Right cardiac atrium (tissue), 5 donors: ENCODE data around the gene TSPAN8. TPM values are rescaled to one million over a fixed set of nuclear protein-coding genes. Genes with fewer than 3 reads are reported as not detected.
"Not testable (repeated sequence)": the region's sequence is repeated elsewhere in the genome, so short reads cannot be mapped to it uniquely, and the experiment has no call there.

Experiments
- ATAC-seq, 2 donors: fragments of 200-7000 bp; cut with Tn5 transposase; one replicate each; pipeline versions ENCODE4 v1.8.0 to v1.9.1; 2020; ENCODE audit warnings: moderate library complexity in 2 of 2, mild to moderate bottlenecking in 1 of 2
- DNase-seq, 3 donors: peaks; one replicate each; pipeline ENCODE4 v3.0.0-alpha.2; 2020
- H3K27ac ChIP-seq: one replicate; pipeline ENCODE4 v1.5.1; 2013; ENCODE audit warnings: mild to moderate bottlenecking, low read length, control low read depth, moderate library complexity
- H3K27me3 ChIP-seq: one replicate; pipeline ENCODE4 v1.6.1; 2013; ENCODE audit not compliant: control insufficient read depth, insufficient read depth
- H3K4me1 ChIP-seq: one replicate; pipeline ENCODE4 v1.6.1; 2013; ENCODE audit warnings: low read length; ENCODE audit not compliant: control insufficient read depth, insufficient read depth
- H3K4me3 ChIP-seq: one replicate; pipeline ENCODE4 v1.5.1; 2013; ENCODE audit warnings: low read length, control low read depth
- H3K9me3 ChIP-seq: one replicate; pipeline ENCODE4 v1.6.1; 2013; ENCODE audit warnings: low read length; ENCODE audit not compliant: control insufficient read depth
- WGBS: extraction: QIAGEN DNeasy Blood & Tissue Kit; methylation state at CpG from one replicate; pipeline ENCODE4 v1.1.7; 2013; 5-methylcytosine and 5-hydroxymethylcytosine counted together
- intact Hi-C, 4 donors: fragments of 100-400 bp; cut with DNase I; formaldehyde crosslinking; loops; one replicate each; pipeline versions ENCODE4 v1.11.0 to v1.14.0; 2022 to 2023
- polyA plus RNA-seq: library from polyadenylated mRNA; stranded (reverse); fragments of 200-250 nt; gene quantifications from one replicate; pipeline ENCODE4 v1.2.3, GENCODE V29; 2013
- total RNA-seq, 4 donors: library from RNA; stranded (reverse); fragmentation: NEBNext Ultra II Directional; extraction: Animal tissue kit (Norgen Biotek cat#: 25700); gene quantifications; one replicate each; pipeline ENCODE4 v1.2.1, GENCODE V29; 2021
- donor health status: healthy with polysubstance abuse.
- donor health status: DM: no; HTN: yes; CAD: no.
- donor health status: DM: no; HTN: no; CAD: no.
- donor health status: DM: no; HTN: yes; CAD: no; lungs with severe emphysema.
- donor health status: DM: yes; HTN: yes; CAD: no.

The TSPAN8 gene
- total and polyA plus RNA-seq, 5 donors, result 1.5 to 5.5 (median 2.7) TPM

DNA sequence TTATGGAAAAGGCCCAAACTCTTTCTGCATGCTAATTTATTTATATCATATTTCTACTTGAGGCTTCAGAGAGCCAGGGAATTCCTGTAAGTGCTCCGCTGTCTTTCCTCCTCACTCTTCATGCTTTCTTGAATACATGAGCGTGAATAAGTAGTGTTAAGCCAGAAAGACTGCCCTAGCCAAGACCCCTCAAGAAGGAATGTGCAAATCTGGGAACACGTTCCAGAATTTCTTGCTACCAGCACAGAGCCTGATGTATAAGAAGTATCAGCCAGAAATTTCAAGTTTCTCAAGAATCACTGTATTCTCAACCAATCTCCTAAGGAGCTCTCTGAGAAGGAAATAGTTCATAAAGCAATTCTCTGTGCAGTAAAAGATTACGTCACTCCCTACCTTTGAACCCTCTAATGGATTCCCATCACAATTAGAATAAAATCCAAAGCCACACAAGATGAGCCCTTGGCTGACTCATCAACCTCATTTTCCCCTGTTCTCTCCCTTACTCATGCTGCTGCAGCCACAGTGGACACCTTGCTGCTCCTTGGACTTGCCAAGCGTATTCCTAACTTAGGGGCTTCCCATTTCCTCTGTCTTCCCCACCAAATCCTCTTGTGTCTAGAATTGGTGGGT is 6.9 kb upstream of the TSPAN8 start:
- intact Hi-C loops, result no loop called here

DNA sequence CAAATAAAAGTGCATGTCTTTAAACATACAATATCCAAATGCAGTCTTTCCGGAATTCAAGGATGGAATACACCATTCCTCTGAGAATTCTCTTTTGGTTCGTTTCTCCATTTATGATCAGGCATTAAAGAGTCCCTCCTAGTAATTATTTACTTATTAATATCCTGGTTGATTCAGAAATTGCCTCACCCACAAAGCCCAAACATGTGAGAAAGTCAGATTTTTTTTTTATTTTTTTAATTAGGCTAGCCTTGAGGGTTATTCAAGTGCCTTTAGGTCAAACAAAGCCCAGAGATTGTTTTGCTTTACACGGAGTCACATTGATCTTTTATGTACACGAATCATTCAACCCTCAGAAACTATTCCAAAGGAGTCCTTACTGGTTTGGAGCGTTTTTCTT is 6.4 kb upstream of the TSPAN8 start:
- no peak for DNase-seq
- no peak for ATAC-seq
- Histone ChIP-seq H3K4me1 (no peaks in the 10 kb centered on the region), H3K9me3 (no peaks in the 10 kb centered on the region), H3K4me3 (no peak overlapping the region), H3K27me3 (no peaks in the 10 kb centered on the region), H3K27ac (no peak overlapping the region)
- 60% methylated on average over 5 of the region's 5 CpGs for WGBS
- intact Hi-C loops, result no loop called here

More for the DNA sequence above, 6.9 kb upstream of the TSPAN8 start:
- DNase-seq, result no peak
- H3K4me1 ChIP-seq, result no peaks in the 10 kb centered on the region
- ATAC-seq, result peak in 1 of 2 donors; percentile 85
- WGBS, result 65% methylated on average over 5 of the region's 5 CpGs
- H3K4me3 ChIP-seq, result no peak overlapping the region
- H3K27me3 ChIP-seq, result no peaks in the 10 kb centered on the region
- no peak overlapping the region for H3K27ac ChIP-seq
- no peaks in the 10 kb centered on the region for H3K9me3 ChIP-seq

DNA sequence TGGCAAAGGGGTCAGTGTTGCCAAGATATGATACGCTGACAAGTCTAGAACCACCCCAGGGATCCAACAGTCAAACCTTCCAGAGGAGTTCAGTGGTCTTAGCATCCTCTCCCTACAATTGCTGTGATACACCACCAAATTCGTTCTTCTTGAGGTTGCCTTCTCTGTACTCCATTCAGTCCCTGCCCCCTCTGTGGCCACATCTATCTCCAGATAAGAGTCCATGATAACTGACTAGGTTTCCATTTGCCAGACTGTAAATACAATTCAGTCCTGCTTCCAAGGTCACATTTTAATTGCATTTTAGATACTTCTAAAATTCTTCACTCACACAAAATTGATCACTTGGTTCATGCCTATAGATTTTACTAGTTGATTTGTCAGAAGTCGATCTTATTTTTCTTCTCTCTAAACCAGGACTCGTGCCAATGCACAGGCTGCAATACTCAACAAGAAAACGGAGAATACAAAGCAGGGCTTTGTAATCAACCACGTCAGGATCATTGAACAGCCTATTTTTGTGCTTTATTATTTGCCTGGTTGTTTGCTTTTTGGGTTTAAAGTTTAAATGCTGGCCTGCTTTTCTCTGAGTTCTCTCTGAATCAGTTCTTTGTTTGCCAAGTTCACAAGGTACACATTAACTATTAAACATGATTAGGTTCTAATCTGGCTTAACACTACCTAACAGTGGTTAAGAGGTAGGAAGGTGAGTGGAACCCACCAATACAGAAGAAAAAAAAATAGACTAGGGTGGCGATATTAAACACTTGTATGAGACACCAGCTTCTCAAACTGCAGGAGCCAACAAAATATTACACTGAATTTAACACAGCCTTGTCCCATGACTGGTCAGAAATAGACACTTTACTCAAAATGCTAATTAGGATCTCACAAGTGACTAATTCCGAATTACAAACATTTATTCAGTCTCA is 5.3 kb upstream of the TSPAN8 start:
- 64% methylated on average over 8 of the region's 8 CpGs for WGBS
- ATAC-seq, result no peak
- no peak overlapping the region for H3K27ac ChIP-seq
- intact Hi-C loops, result no loop called here
- H3K4me1 ChIP-seq, result no peaks in the 10 kb centered on the region
- no peaks in the 10 kb centered on the region for H3K9me3 ChIP-seq
- no peak overlapping the region for H3K4me3 ChIP-seq
- DNase-seq, result no peak
- H3K27me3 ChIP-seq, result no peaks in the 10 kb centered on the region

DNA sequence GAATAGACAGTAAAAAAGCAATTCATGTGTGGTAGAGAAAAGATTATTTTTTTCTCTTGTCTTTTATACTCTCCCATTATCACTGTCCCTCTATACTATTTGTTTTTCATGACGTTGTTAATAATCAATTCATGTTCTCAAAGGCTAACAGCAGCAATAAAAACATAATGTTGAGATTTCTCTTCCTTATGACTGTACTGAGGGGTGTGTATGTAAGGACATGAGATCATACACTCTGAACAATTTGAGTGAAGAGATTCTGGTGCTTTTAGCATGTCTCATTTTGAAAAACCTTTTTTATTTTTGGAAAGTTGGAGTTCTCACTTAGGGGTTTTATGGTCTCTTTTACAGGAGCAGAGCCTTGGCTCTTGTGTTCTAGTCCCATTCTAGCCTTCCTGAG is 3.8 kb upstream of the TSPAN8 start:
- Histone ChIP-seq H3K4me1 (no peaks in the 10 kb centered on the region), H3K27me3 (no peaks in the 10 kb centered on the region), H3K27ac (no peak overlapping the region), H3K4me3 (no peak overlapping the region), H3K9me3 (no peaks in the 10 kb centered on the region)
- no peak for ATAC-seq
- DNase-seq, result no peak
- intact Hi-C loops, result no loop called here
- 53% methylated on average over 1 of the region's 1 CpG for WGBS

DNA sequence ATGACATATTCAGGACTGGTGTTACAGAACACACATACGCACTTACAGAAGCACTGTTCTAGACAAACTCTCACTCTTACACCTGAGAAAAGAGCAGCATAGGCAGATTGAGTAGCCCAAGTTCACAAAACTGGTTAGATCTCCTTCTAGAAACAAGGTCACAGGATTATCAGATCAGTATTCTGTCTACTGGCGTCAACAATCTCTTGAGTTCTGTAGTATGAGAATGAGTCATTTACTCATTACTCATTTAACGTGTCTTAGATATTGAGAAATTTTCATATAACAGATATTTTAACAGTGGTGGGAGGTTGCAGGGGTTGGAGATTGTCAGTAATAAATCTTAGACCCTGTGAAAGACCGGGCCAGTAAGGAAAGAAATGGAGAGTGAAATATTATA is 2.8 kb upstream of the TSPAN8 start:
- Histone ChIP-seq H3K27ac (no peak overlapping the region), H3K9me3 (no peaks in the 10 kb centered on the region), H3K4me3 (no peak overlapping the region), H3K27me3 (no peaks in the 10 kb centered on the region), H3K4me1 (no peaks in the 10 kb centered on the region)
- DNase-seq (no peak), ATAC-seq (no peak)
- 82% methylated on average over 4 of the region's 4 CpGs for WGBS
- intact Hi-C loops, result no loop called here

DNA sequence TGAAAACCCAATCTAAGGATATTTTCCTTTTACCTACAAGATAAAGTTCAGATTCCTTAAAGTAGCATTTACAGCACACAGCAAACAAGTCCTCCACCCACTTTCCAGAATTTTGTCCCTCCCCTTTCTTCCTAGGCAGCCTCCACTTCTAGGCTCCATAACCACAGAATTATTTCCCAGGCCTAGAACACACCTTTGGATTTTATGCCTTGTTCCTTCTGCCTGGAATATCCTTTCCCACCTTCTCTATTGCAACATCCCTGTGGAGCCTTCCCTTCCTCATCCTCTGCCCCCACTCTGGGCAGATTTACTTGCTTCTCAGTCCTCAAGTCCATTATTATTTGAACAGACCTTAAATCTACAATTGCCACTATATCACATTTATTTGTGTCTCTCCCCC is 2.1 kb upstream of the TSPAN8 start:
- no peak for ATAC-seq
- no peak for DNase-seq
- no peak overlapping the region for H3K27ac ChIP-seq
- H3K27me3 ChIP-seq, result no peaks in the 10 kb centered on the region
- H3K4me1 ChIP-seq, result no peaks in the 10 kb centered on the region
- H3K9me3 ChIP-seq, result no peaks in the 10 kb centered on the region
- intact Hi-C loops, result no loop called here
- no peak overlapping the region for H3K4me3 ChIP-seq

DNA sequence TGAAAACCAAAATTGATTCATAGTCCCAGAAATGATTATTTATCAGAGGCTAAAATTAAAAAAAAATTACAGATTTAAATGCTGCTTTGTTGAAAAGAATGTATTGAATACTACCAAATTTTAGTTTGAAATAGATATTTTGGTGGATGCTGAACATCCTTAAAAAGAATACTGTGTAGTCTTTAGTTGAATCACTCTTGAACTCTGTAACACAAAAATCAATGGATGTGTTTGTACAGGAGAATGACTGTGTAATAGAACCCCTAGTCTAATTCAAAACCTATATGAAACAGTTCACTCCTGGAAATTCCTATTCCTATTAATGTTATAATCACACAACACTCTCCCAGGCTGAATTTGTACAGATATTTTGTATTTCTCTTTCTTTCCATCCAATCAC is 1.5 kb upstream of the TSPAN8 start:
- Histone ChIP-seq H3K27ac (no peak overlapping the region), H3K27me3 (no peaks in the 10 kb centered on the region), H3K4me1 (no peaks in the 10 kb centered on the region), H3K4me3 (no peak overlapping the region), H3K9me3 (no peaks in the 10 kb centered on the region)
- DNase-seq, result no peak
- no peak for ATAC-seq
- intact Hi-C loops, result no loop called here

DNA sequence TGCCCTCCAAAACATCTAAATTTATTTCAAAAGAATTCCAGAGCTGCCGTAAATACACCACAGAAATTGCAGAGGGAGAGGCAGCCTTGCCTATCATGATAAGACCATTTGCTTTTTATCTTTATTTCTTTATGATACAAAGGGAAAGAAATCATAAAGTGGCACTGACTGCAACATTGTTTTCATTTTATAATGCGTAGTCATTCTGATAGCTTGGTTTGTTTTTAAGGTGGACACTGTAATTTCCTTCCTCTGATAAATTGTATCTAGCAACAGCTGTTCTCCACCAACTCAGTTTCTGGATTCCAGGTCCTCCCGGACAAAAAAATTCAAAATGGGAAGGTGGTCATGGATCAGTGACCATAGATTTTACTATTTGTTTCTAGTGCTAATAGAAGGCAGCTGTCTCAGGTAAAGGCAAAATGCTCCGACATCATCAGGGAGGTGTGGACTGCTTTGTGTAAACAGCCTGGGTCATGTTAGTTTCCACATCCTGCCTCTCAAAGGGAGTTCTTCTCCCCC is 623 bp upstream of the TSPAN8 start:
- Histone ChIP-seq H3K9me3 (no peaks in the 10 kb centered on the region), H3K27ac (no peak overlapping the region), H3K4me1 (no peaks in the 10 kb centered on the region), H3K27me3 (no peaks in the 10 kb centered on the region), H3K4me3 (no peak overlapping the region)
- ATAC-seq, result no peak
- WGBS, result 36% methylated on average over 4 of the region's 4 CpGs
- intact Hi-C loops, result no loop called here
- no peak for DNase-seq

DNA sequence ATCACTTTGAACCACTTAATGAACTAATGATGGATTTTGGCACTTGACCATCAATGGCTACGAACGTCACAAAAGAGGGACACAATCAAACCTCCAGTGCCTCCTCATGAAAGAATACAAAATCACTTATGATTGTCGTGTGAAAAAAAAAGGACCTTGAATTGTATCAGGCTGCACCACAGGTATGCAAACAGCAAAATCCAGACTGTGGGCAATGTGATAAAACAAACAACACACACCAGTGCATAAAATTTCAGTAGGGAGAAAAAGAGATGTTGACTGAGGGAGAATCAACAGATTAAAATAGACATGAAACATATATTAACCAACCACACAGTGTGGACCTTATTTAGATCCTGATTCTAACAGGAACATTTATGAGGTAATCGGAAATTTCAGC is 2.6 kb downstream of the TSPAN8 start:
- ATAC-seq (no peak), DNase-seq (no peak)
- H3K4me3 ChIP-seq, result no peak overlapping the region
- intact Hi-C loops, result no loop called here
- no peak overlapping the region for H3K27ac ChIP-seq
- H3K27me3 ChIP-seq, result no peaks in the 10 kb centered on the region
- 85% methylated on average over 4 of the region's 4 CpGs for WGBS
- no peaks in the 10 kb centered on the region for H3K9me3 ChIP-seq
- no peaks in the 10 kb centered on the region for H3K4me1 ChIP-seq

DNA sequence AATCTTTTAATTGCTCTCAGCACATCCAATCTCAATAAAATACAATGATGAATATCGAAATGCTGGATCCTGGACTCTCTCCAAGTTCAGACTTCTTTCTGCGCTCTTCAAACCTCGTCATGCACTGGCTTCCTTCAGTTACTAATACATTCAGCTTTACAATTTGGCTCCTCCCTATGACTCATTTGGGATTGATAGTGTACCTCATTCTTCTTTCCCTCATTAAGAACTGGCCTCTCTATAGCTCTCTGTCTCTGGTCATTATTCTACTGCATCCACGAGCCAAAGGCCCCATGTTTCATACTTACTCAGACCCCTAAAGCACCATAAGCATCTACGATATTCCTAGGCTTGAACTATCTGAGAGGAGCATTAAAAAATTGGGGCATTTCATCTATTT is 4.9 kb downstream of the TSPAN8 start:
- intact Hi-C loops, result no loop called here
- no peak for DNase-seq
- Histone ChIP-seq H3K27me3 (no peaks in the 10 kb centered on the region), H3K4me3 (no peak overlapping the region), H3K4me1 (no peaks in the 10 kb centered on the region), H3K27ac (no peak overlapping the region), H3K9me3 (no peaks in the 10 kb centered on the region)
- 81% methylated on average over 5 of the region's 5 CpGs for WGBS
- ATAC-seq, result no peak

DNA sequence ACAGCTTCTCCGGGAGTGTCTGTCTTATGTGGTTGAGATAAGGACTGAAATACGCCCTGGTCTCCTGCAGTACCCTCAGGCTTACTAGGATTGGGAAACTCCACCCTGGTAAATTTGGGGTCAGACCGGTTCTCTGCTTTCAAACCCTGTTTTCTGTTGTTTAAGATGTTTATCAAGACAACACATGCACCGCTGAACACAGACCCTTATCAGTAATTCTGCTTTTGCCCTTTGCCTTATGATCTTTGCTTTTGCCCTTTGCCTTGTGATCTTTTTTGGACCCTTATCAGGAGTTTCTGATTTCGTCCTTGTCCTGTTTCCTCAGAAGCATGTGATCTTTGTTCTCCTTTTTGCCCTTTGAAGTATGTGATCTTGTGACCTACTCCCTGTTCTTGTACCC is 7.8 kb downstream of the TSPAN8 start:
- H3K27me3 ChIP-seq, H3K4me1 ChIP-seq, DNase-seq, H3K9me3 ChIP-seq, H3K27ac ChIP-seq, H3K4me3 ChIP-seq, intact Hi-C loops, ATAC-seq: not testable (repeated sequence)
- 77% methylated on average over 5 of the region's 5 CpGs for WGBS
